AG08395 (cell line): ENCODE measurements around the gene GATB.
"Not testable (repeated sequence)": the region's sequence is repeated elsewhere in the genome, so short reads cannot be mapped to it uniquely, and the experiment has no call there.

ENCODE experiments used
- DNase-seq: peaks from one replicate; pipeline ENCODE4 v3.0.0; 2012; ENCODE audit warnings: mixed read lengths, low spot score

GATB gene

GRCh38 chr4:151785484-151786157 lies 24.8 kb upstream of the GATB start:
- no peak for DNase-seq

- DNase-seq = no peak
These were observed 23.9 kb upstream of the GATB start for GRCh38 chr4:151784706-151785105.

GRCh38 chr4:151783867-151784266 lies 23.1 kb upstream of the GATB start:
- DNase-seq = no peak

DNA sequence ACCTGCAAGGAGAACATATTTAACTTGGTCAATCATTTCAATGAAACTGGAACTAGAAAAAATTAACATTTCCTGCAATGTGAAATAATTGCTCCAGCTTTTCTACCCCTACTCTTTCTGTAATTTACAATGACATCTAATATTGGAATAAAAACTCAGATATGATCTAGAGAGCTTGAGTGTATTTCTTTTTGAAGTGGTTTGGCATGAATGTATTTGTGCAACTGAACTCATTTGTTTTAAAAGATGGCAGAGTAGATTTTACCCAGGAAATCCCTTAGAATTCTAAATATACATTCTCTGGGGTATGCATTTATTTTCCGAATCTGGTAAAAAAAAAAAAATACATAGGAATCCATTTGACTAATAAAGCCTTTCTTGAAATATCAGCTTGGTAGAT lies 21.5 kb upstream of the GATB start:
- no peak for DNase-seq

DNA sequence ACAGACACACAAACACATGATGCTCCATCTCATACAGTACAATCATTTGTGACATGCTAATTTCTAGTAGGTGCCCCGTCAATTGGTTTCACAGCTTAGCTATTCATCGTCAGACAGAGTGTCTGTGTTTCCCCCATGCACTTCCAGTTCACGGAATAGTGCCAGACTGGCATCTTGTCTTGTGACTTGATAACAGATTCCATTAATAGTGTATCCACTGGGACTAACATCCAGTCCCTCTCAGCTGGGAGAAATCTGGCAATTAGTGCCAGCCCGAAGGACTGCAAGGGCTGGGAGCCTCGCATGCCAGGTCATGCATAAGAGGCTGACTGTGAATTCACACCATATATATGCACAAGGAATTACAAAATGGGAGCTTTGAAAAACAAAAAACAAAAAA lies 20.2 kb upstream of the GATB start:
- no peak for DNase-seq

GRCh38 chr4:151777471-151777870 lies 16.7 kb upstream of the GATB start:
- DNase-seq = no peak

- DNase-seq = no peak
These were observed 13.5 kb upstream of the GATB start for GRCh38 chr4:151774324-151774723.

DNA sequence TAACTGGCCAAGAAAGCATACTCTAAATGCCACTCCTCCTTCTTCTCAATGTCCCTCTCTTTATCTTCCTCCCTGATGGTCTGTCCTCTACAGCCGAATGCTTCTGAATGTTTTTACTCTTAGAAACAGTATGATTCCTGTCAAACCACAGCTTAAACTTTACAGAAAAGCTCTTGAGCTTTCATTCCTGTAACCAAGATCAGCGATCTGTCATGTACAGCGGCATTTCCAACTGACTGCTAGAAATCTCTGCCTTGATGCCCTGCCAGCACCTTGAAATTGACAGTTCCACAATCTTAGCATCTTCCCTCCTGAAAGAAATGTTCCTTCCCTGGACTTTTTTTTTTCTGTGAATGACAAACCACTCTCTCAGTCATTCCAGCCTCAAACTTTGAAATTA lies 11.5 kb upstream of the GATB start:
- DNase-seq = no peak

DNA sequence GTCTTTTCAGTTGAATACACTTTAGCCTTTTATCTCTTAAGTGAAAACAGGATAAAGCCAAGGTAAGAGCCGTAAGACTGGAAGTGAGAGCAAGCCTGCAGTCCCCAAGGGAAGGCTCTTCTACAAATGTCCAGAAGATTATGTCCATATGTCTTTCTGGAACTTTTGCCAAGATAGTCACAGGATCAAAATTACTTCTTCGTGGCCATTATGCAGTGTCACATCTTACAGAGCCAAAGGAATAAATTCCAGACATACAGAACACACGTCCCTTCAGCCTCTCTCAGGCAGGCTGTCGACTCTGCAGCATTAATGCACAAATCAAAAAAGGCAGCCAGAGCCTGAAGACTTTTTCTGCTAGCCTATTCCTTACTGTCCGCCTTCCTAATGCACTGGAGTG lies 10.9 kb upstream of the GATB start:
- DNase-seq = peak; percentile 44

GRCh38 chr4:151770154-151770553 lies 9.3 kb upstream of the GATB start:
- DNase-seq = no peak

- no peak for DNase-seq
These were observed 8.0 kb upstream of the GATB start for GRCh38 chr4:151768835-151769234.

GRCh38 chr4:151766691-151767090 lies 5.9 kb upstream of the GATB start:
- no peak for DNase-seq

DNA sequence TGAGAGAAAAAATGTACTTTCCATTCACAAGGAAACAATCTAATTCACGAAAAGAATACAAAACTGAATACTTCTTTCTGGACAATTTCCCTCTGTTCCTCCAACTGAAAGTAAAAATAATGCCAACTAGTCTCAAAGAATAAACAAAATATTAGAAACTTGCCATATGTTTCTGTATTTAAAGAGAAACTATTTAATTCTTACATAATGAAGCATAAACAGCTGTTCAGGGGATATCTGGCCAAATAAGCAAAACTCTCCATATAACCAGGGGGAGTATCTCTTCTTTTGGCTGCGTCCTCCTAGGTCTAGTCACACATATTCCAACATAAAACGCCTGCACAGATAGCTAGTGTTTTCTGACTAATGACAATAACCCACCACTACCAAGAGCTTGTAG lies 805 bp downstream of the GATB start:
- no peak for DNase-seq

GRCh38 chr4:151753056-151753455 lies 7.8 kb downstream of the GATB start:
- DNase-seq = no peak

GRCh38 chr4:151750156-151750555 lies 10.7 kb downstream of the GATB start:
- DNase-seq = no peak

DNA sequence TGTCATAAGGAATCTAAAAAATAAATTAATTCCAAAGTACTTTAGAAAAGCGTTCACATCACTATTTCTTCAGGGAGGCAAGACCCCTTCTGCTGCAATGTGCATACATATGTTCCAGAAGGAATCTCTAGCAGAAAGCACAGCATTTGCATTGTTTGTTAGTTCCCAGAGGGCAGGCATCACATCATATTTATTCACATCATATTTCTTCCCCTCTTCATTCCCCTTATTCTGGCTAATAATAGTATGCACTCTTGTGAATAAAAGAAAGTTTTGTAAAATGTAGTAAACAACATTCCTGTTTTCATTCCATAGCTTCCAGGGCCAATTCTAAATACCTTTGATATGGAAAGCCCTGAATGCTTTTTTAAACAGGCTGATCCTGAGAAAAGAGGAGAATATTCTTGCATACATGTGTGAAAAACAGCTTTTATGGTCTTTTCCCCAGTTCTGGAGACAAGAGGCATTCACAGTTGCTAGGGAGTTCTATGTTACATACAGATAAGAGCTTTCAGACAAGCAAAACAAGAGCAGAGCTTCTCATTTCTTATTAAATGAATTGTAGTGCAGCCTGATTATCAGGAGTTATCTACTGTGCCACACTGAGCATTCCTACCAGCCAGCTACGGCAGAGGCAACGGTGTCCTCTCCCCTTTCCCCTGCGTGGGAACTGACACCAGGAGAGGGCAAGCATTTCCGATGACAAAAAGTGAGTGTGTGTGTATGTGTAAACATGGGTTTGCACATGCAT lies 15.2 kb downstream of the GATB start:
- DNase-seq = peak; percentile 19

DNA sequence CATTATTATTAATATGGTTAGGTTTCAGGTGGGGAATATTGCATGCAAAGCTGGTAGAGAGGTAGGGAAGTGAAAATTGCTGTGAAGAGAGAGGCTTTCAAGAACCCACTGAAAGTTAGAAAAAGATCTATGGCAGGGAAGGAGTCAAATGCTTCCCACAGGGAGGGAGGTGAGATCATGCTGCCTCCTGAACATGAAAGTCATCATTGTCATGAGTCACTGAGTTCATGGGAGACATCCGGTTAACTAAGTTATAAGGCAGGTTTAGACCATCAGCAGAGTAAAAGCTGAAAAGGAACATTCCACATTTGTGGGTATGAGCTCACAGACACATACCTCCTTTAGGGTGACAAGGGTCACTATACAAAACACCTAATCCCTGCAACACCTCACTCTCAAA lies 16.2 kb downstream of the GATB start:
- DNase-seq = peak; percentile 89

DNA sequence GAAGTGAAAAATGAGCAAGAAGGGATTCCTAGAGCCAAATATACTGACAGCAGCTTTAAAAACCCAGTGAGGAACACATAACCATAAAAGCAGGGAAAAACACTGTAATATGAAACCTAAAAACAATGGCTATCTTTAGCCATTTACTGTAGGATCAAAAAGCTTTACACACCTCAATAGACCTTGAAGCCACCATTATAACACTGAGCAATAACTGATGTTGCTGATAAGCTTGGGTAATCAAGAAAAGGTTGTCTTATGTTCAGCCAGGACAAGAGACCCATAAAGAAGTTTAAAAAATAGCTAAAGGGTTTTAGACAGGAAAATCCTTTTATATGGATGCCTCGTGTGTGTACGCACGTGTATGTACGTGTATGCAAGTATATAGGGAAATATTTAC lies 16.9 kb downstream of the GATB start:
- DNase-seq = no peak

DNA sequence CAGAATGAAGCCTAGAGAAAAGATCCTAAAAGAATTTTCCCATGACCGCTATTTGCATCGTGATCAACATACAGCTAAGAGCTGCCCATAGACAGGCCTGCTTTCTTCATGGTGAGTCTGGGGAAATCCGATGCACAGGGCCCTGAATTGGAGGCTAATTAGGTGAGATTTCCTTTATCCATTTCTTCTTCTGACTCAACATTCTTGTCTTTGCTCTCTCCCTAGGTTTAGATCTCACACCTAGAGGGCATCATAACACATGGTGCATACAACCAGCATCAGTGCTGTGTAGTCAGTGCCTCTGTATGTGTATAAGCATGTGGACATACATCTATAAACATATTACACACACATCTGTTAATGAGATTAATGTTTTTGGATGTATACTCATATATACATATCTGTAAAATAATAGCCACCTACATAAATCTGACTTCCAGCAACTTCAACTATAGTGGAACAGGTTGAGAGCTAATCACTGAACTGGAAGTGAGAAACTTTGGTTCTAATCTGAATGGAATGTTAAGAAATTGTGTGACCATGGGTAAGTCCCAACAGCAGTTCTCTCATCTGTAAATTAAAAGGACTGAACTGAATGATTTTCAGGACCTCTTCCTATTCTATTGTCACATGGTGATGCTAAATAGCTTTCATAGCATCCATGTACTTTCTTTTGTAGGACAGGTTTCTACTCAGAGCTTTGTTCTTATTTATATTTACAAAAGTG lies 17.5 kb downstream of the GATB start:
- DNase-seq = no peak

GRCh38 chr4:151738720-151739517 lies 21.9 kb downstream of the GATB start:
- DNase-seq = no peak

GRCh38 chr4:151736852-151737251 lies 24.0 kb downstream of the GATB start:
- DNase-seq = not testable (repeated sequence)

- DNase-seq = no peak
These were observed 24.4 kb downstream of the GATB start for GRCh38 chr4:151736361-151736760.
